ENCODE measurements around the gene GSX2. TPM values are rescaled to one million over a fixed set of nuclear protein-coding genes. Genes with fewer than 3 reads are reported as not detected.
A peak's percentile ranks its signal among the peaks of the same experiment; 100 is the strongest.

Gene GSX2
- total and polyA plus RNA-seq, 2 of the 13 experiments (the other 11 are each of a cell fraction or from before 2014, with no cell fraction given) = not detected

DNA sequence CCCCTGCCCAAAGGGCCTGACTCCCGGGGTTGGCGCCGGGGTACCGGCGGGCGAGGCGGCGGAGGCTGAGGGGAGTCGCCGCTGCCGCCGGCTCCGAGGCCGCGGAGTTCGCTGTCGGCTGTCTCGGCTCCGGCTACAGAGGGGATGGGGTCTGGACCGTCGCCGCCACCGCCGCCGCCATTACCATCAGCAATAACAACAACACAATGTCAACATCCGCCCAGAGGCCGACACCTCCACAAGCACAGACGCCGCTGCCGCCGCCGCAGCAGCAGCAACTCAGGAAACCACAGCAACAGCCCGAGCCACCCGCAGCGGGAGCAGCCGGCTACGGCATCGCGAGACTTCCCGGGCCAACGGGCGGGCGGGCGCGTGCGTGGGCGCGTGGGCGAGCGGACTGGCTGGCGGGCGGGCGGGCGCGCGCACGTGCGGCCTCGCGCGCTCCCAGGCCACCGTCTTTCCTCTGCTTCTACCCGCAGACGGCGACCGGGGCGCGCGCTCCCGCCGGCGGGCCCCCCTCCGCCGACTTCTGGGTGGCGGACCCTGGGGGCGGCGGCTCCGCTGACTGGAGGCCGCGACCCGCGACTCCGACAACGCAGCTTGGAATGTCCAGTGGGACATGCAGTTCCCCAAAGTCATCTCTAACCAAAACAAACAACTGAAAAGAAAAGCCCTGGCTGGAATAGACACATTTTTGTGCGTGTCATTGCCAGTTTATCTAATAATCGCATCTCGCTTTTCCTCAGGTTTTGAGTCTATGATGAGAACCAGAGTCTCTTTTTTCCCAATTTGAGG is 35.4 kb upstream of the GSX2 start, which contains the start of gene CHIC2 (continued):
- TF ChIP-seq GABPA (IDR thresholded peaks at IDR 0.05; ENCODE audit: low read depth, low read length) (no peak; the same call in 1 of the 2 replicates), GABPA (CRISPR knock-in tag; IDR thresholded peaks at IDR 0.05; ENCODE audit: low read depth) (peak; percentile 60), POGZ (CRISPR knock-in tag; IDR thresholded peaks at IDR 0.05) (peak; percentile 62), ZNF30 (CRISPR knock-in tag; IDR thresholded peaks at IDR 0.05) (no peak), ZNF446 (CRISPR knock-in tag; IDR thresholded peaks at IDR 0.05) (no peak), THAP11 (CRISPR knock-in tag; IDR thresholded peaks at IDR 0.05) (peak; percentile 71), NR2F1 (CRISPR knock-in tag; IDR thresholded peaks at IDR 0.05) (no peak), KLF11 (CRISPR knock-in tag; IDR thresholded peaks at IDR 0.05) (peak; percentile 71; the same call in 1 of the 2 replicates), CBFB (CRISPR knock-in tag; IDR thresholded peaks at IDR 0.05) (peak; percentile 49; the same call in 1 of the 2 replicates), ZNF234 (CRISPR knock-in tag; conservative IDR thresholded peaks at IDR 0.05) (no peak), ZNF558 (CRISPR knock-in tag; IDR thresholded peaks at IDR 0.05; ENCODE audit: borderline replicate concordance) (peak; percentile 66; the same call in 1 of the 2 replicates), MAZ (IDR thresholded peaks at IDR 0.05; ENCODE audit: borderline replicate concordance, low read depth, low read length) (no peak), MAZ (CRISPR knock-in tag; IDR thresholded peaks at IDR 0.05; ENCODE audit: low read depth) (no peak), KDM2A (CRISPR knock-in tag; IDR thresholded peaks at IDR 0.05; ENCODE audit: borderline replicate concordance, low read depth) (peak; percentile 87), RFXAP (CRISPR knock-in tag; IDR thresholded peaks at IDR 0.05; ENCODE audit: borderline replicate concordance) (peak; percentile 97), YY1 (IDR thresholded peaks at IDR 0.05; ENCODE audit: insufficient read depth, insufficient replicate concordance, low read depth, low read length) (peak; percentile 88), ZNF749 (CRISPR knock-in tag; IDR thresholded peaks at IDR 0.05; ENCODE audit: borderline replicate concordance) (peak; percentile 66; the same call in 1 of the 2 replicates), TBX2 (CRISPR knock-in tag; IDR thresholded peaks at IDR 0.05; ENCODE audit: borderline replicate concordance) (peak; percentile 77; the same call in 1 of the 2 replicates), ARNT2 (CRISPR knock-in tag; IDR thresholded peaks at IDR 0.05; ENCODE audit: low read depth) (peak; percentile 93), ARHGAP35 (CRISPR knock-in tag; IDR thresholded peaks at IDR 0.05; ENCODE audit: borderline replicate concordance) (peak; percentile 38; the same call in 1 of the 2 replicates), ZNF441 (CRISPR knock-in tag; IDR thresholded peaks at IDR 0.05; ENCODE audit: borderline replicate concordance) (peak; percentile 66; the same call in 1 of the 2 replicates)
- TF ChIP-seq, protein P1, sequence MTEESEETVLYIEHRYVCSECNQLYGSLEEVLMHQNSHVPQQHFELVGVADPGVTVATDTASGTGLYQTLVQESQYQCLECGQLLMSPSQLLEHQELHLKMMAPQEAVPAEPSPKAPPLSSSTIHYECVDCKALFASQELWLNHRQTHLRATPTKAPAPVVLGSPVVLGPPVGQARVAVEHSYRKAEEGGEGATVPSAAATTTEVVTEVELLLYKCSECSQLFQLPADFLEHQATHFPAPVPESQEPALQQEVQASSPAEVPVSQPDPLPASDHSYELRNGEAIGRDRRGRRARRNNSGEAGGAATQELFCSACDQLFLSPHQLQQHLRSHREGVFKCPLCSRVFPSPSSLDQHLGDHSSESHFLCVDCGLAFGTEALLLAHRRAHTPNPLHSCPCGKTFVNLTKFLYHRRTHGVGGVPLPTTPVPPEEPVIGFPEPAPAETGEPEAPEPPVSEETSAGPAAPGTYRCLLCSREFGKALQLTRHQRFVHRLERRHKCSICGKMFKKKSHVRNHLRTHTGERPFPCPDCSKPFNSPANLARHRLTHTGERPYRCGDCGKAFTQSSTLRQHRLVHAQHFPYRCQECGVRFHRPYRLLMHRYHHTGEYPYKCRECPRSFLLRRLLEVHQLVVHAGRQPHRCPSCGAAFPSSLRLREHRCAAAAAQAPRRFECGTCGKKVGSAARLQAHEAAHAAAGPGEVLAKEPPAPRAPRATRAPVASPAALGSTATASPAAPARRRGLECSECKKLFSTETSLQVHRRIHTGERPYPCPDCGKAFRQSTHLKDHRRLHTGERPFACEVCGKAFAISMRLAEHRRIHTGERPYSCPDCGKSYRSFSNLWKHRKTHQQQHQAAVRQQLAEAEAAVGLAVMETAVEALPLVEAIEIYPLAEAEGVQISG (CRISPR knock-in tag; IDR thresholded peaks at IDR 0.05) = peak; percentile 68
- TF ChIP-seq, protein P2, sequence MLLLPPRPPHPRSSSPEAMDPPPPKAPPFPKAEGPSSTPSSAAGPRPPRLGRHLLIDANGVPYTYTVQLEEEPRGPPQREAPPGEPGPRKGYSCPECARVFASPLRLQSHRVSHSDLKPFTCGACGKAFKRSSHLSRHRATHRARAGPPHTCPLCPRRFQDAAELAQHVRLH (CRISPR knock-in tag; IDR thresholded peaks at IDR 0.05; ENCODE audit: borderline replicate concordance, low read depth) = 0 out of 2 replicates have a peak, but pooled peaks have one; percentile 32
- TF ChIP-seq, protein P3, sequence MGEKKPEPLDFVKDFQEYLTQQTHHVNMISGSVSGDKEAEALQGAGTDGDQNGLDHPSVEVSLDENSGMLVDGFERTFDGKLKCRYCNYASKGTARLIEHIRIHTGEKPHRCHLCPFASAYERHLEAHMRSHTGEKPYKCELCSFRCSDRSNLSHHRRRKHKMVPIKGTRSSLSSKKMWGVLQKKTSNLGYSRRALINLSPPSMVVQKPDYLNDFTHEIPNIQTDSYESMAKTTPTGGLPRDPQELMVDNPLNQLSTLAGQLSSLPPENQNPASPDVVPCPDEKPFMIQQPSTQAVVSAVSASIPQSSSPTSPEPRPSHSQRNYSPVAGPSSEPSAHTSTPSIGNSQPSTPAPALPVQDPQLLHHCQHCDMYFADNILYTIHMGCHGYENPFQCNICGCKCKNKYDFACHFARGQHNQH (CRISPR knock-in tag; IDR thresholded peaks at IDR 0.05) = peak; percentile 67
- TF ChIP-seq, protein P4, sequence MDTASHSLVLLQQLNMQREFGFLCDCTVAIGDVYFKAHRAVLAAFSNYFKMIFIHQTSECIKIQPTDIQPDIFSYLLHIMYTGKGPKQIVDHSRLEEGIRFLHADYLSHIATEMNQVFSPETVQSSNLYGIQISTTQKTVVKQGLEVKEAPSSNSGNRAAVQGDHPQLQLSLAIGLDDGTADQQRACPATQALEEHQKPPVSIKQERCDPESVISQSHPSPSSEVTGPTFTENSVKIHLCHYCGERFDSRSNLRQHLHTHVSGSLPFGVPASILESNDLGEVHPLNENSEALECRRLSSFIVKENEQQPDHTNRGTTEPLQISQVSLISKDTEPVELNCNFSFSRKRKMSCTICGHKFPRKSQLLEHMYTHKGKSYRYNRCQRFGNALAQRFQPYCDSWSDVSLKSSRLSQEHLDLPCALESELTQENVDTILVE (CRISPR knock-in tag; IDR thresholded peaks at IDR 0.05) = no peak

Data from HepG2 (cell line).